ENCODE results near the gene TNS1.

TNS1 gene

GRCh38 chr2:218015586-218016521 is 13.1 kb upstream of the TNS1 start:
- DNase-seq: no peak

- DNase-seq: no peak
Measured at GRCh38 chr2:218014706-218015585, 12.2 kb upstream of the TNS1 start.

- DNase-seq: no peak
Measured at GRCh38 chr2:218013289-218013688, 10.5 kb upstream of the TNS1 start.

GRCh38 chr2:218012284-218012683 is 9.5 kb upstream of the TNS1 start:
- DNase-seq: no peak

- DNase-seq: no peak
Measured at GRCh38 chr2:218011653-218012040, 8.9 kb upstream of the TNS1 start.

GRCh38 chr2:218010984-218011652 is 8.3 kb upstream of the TNS1 start:
- DNase-seq: no peak

GRCh38 chr2:218010140-218010983 is 7.6 kb upstream of the TNS1 start:
- DNase-seq: no peak

- DNase-seq: no peak
Measured at GRCh38 chr2:218009765-218010139, 7.0 kb upstream of the TNS1 start.

- DNase-seq: no peak
Measured at GRCh38 chr2:218009231-218009630, 6.4 kb upstream of the TNS1 start.

- no peak for DNase-seq
Measured at GRCh38 chr2:218008060-218009040, 5.6 kb upstream of the TNS1 start.

GRCh38 chr2:218006741-218007140 is 3.9 kb upstream of the TNS1 start:
- no peak for DNase-seq

- DNase-seq: no peak
Measured at GRCh38 chr2:218005486-218005885, 2.7 kb upstream of the TNS1 start.

GRCh38 chr2:218005028-218005427 is 2.2 kb upstream of the TNS1 start:
- DNase-seq: no peak

- no peak for DNase-seq
Measured at GRCh38 chr2:218003981-218004419, 1.2 kb upstream of the TNS1 start.

GRCh38 chr2:218003281-218003944 is 618 bp upstream of the TNS1 start:
- DNase-seq: no peak

GRCh38 chr2:218002143-218002844 is 501 bp downstream of the TNS1 start:
- no peak for DNase-seq

GRCh38 chr2:218001629-218002028 is 1.2 kb downstream of the TNS1 start:
- DNase-seq: no peak

- no peak for DNase-seq
Measured at GRCh38 chr2:218000136-218000535, 2.7 kb downstream of the TNS1 start.

GRCh38 chr2:217999595-217999959 is 3.2 kb downstream of the TNS1 start:
- no peak for DNase-seq
